HEK293T (cell line): Measurements from ENCODE around the gene UCMA.

Experiments used
- CTCF ChIA-PET: fragments of 350-600 bp; formaldehyde crosslinking; extraction: SDS; loops from one replicate; lab custom pipeline; 2021; ENCODE audit warnings: antibody characterized with exemption, inconsistent platforms; lab: Yijun Ruan, JAX
- POLR2A ChIA-PET: fragments of 350-600 bp; formaldehyde crosslinking; extraction: SDS; loops from one replicate; lab custom pipeline; 2020; ENCODE audit warnings: antibody characterized with exemption, inconsistent platforms; lab: Yijun Ruan, JAX
- DNase-seq: peaks from one replicate; pipeline ENCODE4 v3.0.0; 2012; ENCODE audit warnings: mixed read lengths; ENCODE audit errors: extremely low spot score
- ARNT ChIP-seq: fragments of 450-650 bp; IDR thresholded peaks from 2 replicates; pipeline ENCODE4 v1.6.1; 2017; ENCODE audit warnings: mild to moderate bottlenecking
- BHLHE40 ChIP-seq: fragments of 450-650 bp; IDR thresholded peaks from 2 replicates; pipeline ENCODE4 v1.6.1; 2016; ENCODE audit warnings: mild to moderate bottlenecking, moderate library complexity, borderline replicate concordance
- CTBP1 ChIP-seq: fragments of 450-650 bp; IDR thresholded peaks from 2 replicates; pipeline ENCODE4 v1.6.1; 2016; ENCODE audit warnings: borderline replicate concordance
- ELF4 ChIP-seq: fragments of 450-650 bp; IDR thresholded peaks from 2 replicates; pipeline ENCODE4 v1.6.1; 2017; ENCODE audit warnings: antibody characterized with exemption
- FOXA1 ChIP-seq: fragments of 450-650 bp; IDR thresholded peaks from 2 replicates; pipeline ENCODE4 v1.6.1; 2016; ENCODE audit warnings: mild to moderate bottlenecking
- FOXK2 ChIP-seq: fragments of 450-650 bp; IDR thresholded peaks from 2 replicates; pipeline ENCODE4 v1.6.1; 2016; ENCODE audit warnings: mild to moderate bottlenecking
- FOXM1 ChIP-seq: fragments of 450-650 bp; IDR thresholded peaks from 2 replicates; pipeline ENCODE4 v1.6.1; 2017; ENCODE audit warnings: mild to moderate bottlenecking, borderline replicate concordance
- HDGF ChIP-seq: fragments of 450-650 bp; IDR thresholded peaks from 2 replicates; pipeline ENCODE4 v1.6.1; 2017; ENCODE audit warnings: antibody characterized with exemption, borderline replicate concordance
- L3MBTL2 ChIP-seq: fragments of 450-650 bp; conservative IDR thresholded peaks from 2 replicates; pipeline ENCODE4 v1.6.1; 2016; ENCODE audit warnings: mild to moderate bottlenecking
- LEF1 ChIP-seq: fragments of 450-650 bp; IDR thresholded peaks from 2 replicates; pipeline ENCODE4 v1.6.1; 2017; ENCODE audit warnings: mild to moderate bottlenecking, borderline replicate concordance
- NFRKB ChIP-seq: fragments of 450-650 bp; IDR thresholded peaks from 2 replicates; pipeline ENCODE4 v1.6.1; 2016; ENCODE audit warnings: mild to moderate bottlenecking, moderate library complexity
- PKNOX1 ChIP-seq: fragments of 450-650 bp; IDR thresholded peaks from 2 replicates; pipeline ENCODE4 v1.6.1; 2016
- SP1 ChIP-seq: fragments of 450-650 bp; IDR thresholded peaks from 2 replicates; pipeline ENCODE4 v1.6.1; 2017
- SUZ12 ChIP-seq: fragments of 450-650 bp; IDR thresholded peaks from 2 replicates; pipeline ENCODE4 v1.6.1; 2016; ENCODE audit warnings: mild to moderate bottlenecking
- TARDBP ChIP-seq: fragments of 450-650 bp; IDR thresholded peaks from 2 replicates; pipeline ENCODE4 v1.6.1; 2016
- ZNF384 ChIP-seq: fragments of 450-650 bp; IDR thresholded peaks from 2 replicates; pipeline ENCODE4 v1.6.1; 2016

The UCMA gene

GRCh38 chr10:13227031-13227430, 7.1 kb downstream of the UCMA start:
- ChIA-PET CTCF (no interaction called here), POLR2A (no interaction called here)
- DNase-seq: no peak
- TF ChIP-seq NFRKB (no peak), ZNF384 (no peak), FOXM1 (no peak), LEF1 (no peak), FOXA1 (no peak), CTBP1 (no peak), PKNOX1 (no peak), FOXK2 (no peak), SP1 (no peak), L3MBTL2 (no peak), HDGF (no peak), ARNT (no peak), SUZ12 (no peak), BHLHE40 (no peak), TARDBP (no peak), ELF4 (no peak)

GRCh38 chr10:13225601-13226000, 8.6 kb downstream of the UCMA start:
- CTCF ChIA-PET: no interaction called here
- DNase-seq: no peak
- TF ChIP-seq LEF1 (no peak), PKNOX1 (no peak), ZNF384 (no peak), SUZ12 (no peak), FOXM1 (no peak), HDGF (no peak), L3MBTL2 (no peak), NFRKB (no peak)
- POLR2A ChIA-PET: no interaction called here

GRCh38 chr10:13224210-13224995, 9.8 kb downstream of the UCMA start:
- no peak for TF ChIP-seq FOXK2
- no peak for TF ChIP-seq NFRKB
- TF ChIP-seq HDGF: no peak
- no peak for TF ChIP-seq CTBP1
- TF ChIP-seq ELF4: no peak
- TF ChIP-seq PKNOX1: no peak
- no peak for TF ChIP-seq SP1
- TF ChIP-seq SUZ12: no peak
- TF ChIP-seq FOXA1: no peak
- no peak for TF ChIP-seq ZNF384
- TF ChIP-seq ARNT: no peak
- no peak for TF ChIP-seq BHLHE40
- TF ChIP-seq LEF1: no peak
- DNase-seq: no peak
- ChIA-PET CTCF (no interaction called here), POLR2A (no interaction called here)

- POLR2A ChIA-PET: no interaction called here
- no peak for DNase-seq
- CTCF ChIA-PET: no interaction called here
- TF ChIP-seq SP1: no peak
- no peak for TF ChIP-seq ZNF384
- no peak for TF ChIP-seq HDGF
- no peak for TF ChIP-seq FOXK2
- TF ChIP-seq NFRKB: no peak
- no peak for TF ChIP-seq LEF1
- TF ChIP-seq FOXM1: no peak
- TF ChIP-seq BHLHE40: no peak
Observed at GRCh38 chr10:13223241-13223640, 10.9 kb downstream of the UCMA start.

GRCh38 chr10:13222566-13222965, 11.6 kb downstream of the UCMA start:
- TF ChIP-seq CTBP1: no peak
- no peak for TF ChIP-seq FOXM1
- no peak for TF ChIP-seq SP1
- TF ChIP-seq LEF1: no peak
- TF ChIP-seq HDGF: no peak
- no peak for TF ChIP-seq FOXA1
- no peak for TF ChIP-seq PKNOX1
- TF ChIP-seq ZNF384: no peak
- no peak for TF ChIP-seq NFRKB
- TF ChIP-seq ARNT: no peak
- TF ChIP-seq BHLHE40: no peak
- TF ChIP-seq TARDBP: no peak
- no peak for TF ChIP-seq ELF4
- TF ChIP-seq FOXK2: no peak
- TF ChIP-seq L3MBTL2: no peak
- no peak for TF ChIP-seq SUZ12
- ChIA-PET POLR2A (no interaction called here), CTCF (no interaction called here)
- no peak for DNase-seq
